Muscle of arm (tissue), 12 donors: ENCODE results near the gene TTK. TPM values are rescaled to one million over a fixed set of nuclear protein-coding genes. Genes with fewer than 3 reads are reported as not detected.
"Not testable (repeated sequence)": the region's sequence is repeated elsewhere in the genome, so short reads cannot be mapped to it uniquely, and the experiment has no call there.

Source experiments
- DNase-seq: peaks from one replicate; pipeline ENCODE4 v3.0.0-alpha.2; 2013
- polyA plus RNA-seq, 12 donors: library from polyadenylated mRNA; unstranded; fragments of 120-200 nt; gene quantifications; one replicate each; pipeline ENCODE4 v1.2.1, GENCODE V29; 2013; ENCODE audit not compliant: insufficient read length in 12 of 12

Gene TTK
- polyA plus RNA-seq, 12 donors = 4.6 to 17.1 (median 9.2) TPM; not detected in 1

DNA sequence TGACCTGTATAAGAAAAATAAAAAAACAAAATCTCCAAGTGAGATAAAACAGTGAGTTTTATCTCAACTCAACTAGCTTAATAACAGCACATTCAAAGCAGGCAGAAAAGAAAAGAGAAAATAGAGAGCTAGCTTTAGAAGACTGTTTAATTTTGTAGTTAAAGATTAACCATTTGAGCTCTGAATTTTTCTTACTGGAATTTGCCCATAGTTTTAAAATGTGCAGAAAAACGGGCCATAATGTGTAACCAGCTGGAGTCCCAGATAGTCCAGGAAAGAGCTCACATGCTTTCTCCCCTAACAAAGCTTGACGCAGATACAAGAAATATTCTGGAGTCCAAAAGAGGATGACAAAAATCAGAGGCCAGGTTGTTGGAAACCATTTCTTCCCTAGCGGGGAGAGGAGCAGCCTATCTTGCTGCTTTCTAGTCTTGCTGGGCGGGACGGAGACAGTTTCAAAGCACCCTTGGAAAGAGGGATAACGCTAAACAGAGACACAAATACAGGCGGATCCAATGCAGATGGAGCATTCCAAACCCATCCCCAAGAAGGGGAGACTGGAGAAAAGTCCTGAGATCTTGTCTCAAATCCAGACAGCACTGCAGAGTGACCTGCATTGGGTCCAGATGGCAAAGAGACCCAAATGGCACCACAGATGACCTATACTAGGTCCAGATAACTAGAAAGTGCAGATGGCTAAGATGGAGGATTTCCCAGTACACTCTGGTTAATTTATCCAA lies 16.1 kb downstream of the TTK start:
- DNase-seq = no peak

GRCh38 chr6:80021131-80021530 lies 16.7 kb downstream of the TTK start:
- no peak for DNase-seq

- no peak for DNase-seq
Measured at GRCh38 chr6:80021591-80021990, 17.1 kb downstream of the TTK start.

DNA sequence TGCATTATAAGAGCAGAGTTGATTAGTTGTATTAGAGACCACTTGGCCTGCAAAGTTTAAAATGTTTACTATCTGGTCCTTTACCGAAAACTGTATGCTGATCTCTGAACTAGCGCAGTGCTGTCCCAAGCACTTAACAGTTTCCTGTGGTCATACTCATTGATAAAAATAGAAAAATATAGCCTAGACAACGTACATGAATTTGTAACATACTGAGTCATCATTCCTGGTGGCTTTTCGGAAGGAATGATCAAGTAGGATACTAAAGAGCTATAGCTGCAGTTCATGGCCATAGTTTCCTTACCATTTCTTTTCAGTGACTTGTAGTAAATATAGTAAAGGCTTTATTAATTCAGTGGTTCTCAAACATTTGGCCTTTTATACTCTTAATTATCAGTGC lies 18.4 kb downstream of the TTK start:
- DNase-seq = no peak

DNA sequence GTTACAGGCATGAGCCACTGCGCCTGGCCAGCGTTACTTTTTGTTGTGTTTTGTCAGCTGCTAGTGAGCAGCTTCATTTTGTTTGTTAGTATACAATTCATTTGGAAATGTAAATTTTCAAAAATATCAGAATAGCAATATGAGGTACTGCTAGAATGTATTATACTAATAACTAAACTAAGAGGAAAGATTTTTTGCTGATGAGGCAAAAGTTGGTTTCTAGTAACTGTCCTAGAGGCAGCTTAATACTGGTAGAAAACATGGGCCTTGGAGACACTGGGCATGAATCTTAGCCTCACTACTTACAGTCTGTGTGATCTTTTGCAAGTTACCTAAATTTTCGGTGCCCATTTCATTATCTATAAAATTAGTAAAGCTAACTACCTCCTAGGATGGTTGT lies 24.1 kb downstream of the TTK start:
- DNase-seq = no peak

DNA sequence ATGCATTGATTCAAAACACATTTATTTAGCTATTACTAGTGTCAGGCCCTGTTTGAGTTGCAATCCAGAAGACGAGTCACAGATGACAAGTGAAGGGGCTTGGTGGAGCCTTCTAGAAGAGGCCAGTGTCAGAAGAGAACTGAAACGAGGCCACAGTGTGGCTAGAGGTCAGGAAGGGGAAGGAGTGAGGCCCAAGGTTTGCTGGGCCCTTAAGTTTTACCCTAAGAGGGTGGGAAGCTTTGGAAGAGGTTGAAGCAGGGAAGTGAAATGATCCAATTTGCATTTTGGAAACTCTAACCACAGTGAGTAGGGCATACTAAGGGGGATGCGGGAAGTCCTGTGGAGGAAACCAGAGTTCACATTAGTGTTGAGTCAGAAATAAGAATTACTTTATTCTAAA lies 25.0 kb downstream of the TTK start:
- DNase-seq = no peak

DNA sequence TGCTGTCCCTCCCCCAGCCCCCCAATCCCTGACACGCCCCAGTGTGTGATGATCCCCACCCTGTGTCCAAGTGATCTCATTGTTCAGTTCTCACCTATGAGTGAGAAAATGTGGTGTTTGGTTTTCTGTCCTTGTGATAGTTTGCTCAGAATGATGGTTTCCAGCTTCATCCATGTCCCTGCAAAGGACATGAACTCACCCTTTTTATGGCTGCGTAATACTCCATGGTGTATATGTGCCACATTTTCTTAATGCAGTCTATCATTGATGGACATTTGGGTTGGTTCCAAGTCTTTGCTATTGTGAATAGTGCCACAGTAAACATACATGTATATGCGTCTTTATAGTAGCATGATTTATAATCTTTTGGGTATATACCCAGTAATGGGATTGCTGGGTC lies 43.8 kb downstream of the TTK start:
- DNase-seq = not testable (repeated sequence)

DNA sequence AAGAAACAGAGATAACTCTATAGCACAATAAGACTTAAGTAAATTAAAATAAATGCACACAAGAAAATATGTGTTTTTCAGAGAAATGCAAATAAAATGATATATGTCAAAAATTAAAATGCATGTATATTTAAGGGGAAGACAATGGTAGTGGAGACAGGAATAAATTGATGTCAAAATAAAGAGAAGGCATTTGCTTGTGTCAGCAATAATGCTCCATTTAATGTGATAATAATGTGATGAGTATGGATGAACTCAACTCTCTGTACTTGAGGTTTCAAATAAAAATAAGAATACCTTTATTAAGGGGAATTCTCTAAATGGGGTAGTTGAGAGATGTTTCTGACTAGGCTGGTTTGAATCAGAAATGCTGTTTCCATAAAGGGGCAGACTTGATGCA lies 56.3 kb downstream of the TTK start:
- no peak for DNase-seq

GRCh38 chr6:80068146-80068545 lies 63.7 kb downstream of the TTK start:
- DNase-seq = not testable (repeated sequence)

- not testable (repeated sequence) for DNase-seq
Measured at GRCh38 chr6:80070431-80070830, 66.0 kb downstream of the TTK start.

GRCh38 chr6:80077067-80077466 lies 72.6 kb downstream of the TTK start:
- DNase-seq = no peak

DNA sequence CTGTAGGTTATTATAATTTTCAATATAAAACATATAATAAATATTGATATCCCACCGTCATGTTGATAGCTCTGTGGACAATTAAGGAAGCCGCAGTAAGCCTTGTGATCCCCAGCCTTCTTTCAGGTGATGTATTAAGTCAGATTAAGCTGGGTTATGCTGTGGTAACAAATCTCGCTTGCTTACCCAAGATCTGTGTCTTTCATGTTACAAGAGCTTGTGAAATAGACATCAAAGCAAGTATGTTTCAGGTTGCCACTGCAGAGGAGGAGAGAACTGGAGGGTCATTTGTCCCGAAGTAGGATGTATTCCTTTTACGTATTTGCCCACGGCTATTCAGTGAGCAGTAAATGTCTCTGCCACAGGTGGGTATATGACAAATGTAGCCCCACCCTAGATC lies 84.2 kb downstream of the TTK start:
- DNase-seq = no peak

- no peak for DNase-seq
Measured at GRCh38 chr6:80091506-80091905, 87.1 kb downstream of the TTK start.

Other genes starting within 250 kb of the TTK start
- 1 to 10 TPM in 11 of 12 donors, not detected in 1; 2.0 to 5.2 (median 3.2) TPM for gene ELOVL4, start 57.1 kb upstream of the TTK start, polyA plus RNA-seq
- gene BCKDHB, start 102.0 kb downstream of the TTK start, polyA plus RNA-seq = 10 to 100 TPM in 11 of 12 donors, not detected in 1; 11.2 to 29.5 (median 19.5) TPM